ENCODE data around the gene ANKRD55.
A peak's percentile ranks its signal among the peaks of the same experiment; 100 is the strongest.
"Not testable (repeated sequence)": the region's sequence is repeated elsewhere in the genome, so short reads cannot be mapped to it uniquely, and the experiment has no call there.

The ANKRD55 gene

GRCh38 chr5:56253126-56253525, 20.0 kb upstream of the ANKRD55 start:
- DNase-seq (ENCODE audit: low read depth): no peak

DNA sequence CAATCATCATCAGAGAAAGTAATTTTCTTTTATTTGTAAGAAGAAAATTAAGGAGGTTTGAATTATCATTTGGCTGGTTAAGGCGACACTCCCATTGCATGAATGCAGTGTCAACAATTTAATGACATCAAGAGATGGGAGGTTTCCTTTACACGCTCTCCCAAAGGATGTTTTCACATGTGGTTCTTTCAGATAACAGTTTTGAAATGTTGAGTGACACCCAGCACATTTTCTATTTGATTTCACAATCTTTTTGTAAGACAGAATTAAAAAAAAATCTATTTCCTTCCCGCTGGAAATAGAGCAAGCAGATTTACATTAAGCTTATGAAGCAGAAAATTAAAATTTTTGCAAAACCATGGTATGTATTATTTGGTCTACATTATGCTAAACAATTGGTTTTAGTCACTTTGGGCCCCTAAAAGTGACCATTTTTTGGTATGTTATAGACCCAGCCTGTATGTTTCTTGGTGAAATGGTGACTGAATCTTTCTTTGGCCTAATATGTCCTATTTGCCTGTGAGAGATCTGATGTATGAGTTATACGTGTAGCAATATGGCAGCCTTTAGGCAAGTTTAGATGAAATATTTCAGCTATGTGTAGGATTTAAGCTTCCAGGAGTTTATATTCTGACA, 18.9 kb upstream of the ANKRD55 start:
- DNase-seq (ENCODE audit: low read depth): no peak

DNA sequence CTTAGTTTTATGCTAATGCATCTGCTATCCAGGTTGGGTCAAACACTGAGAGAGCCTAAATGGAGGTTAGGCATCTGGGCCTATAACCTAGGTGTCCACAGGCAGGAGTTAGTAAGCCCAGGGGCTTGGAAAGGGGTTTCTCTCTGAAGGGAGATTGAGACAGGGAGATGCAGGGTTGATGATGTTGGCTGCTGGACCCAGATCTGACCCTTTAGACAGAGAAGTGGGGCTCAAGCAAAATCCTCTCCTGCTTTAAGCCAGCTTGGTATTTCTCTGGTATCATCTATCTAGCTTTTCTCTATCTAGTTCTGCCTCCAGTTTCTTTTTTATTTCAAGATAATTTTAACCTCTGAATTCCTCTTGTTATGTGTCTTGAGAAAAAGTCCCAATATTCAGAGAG, 18.3 kb upstream of the ANKRD55 start:
- no peak for DNase-seq (ENCODE audit: low read depth)

GRCh38 chr5:56250011-56250410, 16.9 kb upstream of the ANKRD55 start:
- DNase-seq (ENCODE audit: low read depth): no peak

DNA sequence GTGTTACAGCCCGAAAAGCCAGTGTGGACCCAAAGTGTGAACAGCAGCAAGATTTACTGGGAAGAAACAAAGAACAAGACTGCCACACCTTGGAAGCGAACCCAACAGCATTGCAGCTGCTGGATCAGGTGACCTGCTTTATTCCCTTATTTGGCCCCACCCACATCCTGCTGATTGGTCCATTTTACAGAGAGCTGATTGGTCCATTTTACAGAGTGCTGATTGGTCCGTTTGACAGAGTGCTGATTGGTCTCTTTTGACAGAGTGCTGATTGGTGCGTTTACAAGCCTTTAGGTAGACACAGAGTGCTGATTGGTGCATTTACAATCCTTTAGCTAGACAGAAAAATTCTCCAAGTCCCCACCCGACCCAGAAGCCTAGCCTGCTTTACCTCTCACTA, 16.0 kb upstream of the ANKRD55 start:
- DNase-seq (ENCODE audit: low read depth): not testable (repeated sequence)

GRCh38 chr5:56247592-56247991, 14.5 kb upstream of the ANKRD55 start:
- no peak for DNase-seq (ENCODE audit: low read depth)

- DNase-seq (ENCODE audit: low read depth): no peak
Measured at GRCh38 chr5:56246769-56247168, 13.6 kb upstream of the ANKRD55 start.

DNA sequence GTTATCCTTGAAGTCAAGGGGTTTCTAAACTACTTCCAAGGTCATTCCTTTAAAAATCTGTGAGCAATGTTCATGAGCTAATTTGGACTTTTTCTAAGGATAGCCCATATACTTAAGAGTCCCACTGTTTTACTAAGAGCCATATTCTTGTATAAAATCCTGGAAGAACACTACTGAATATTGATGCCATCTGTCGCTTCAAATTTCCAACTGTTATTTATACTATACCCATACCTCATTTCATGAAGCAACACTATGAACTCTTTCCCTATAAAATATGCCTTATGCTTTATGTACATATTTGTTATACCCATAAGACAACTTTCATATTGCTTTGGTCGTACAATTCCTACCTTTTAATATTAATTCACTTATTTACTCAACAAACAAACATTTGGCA, 12.4 kb upstream of the ANKRD55 start:
- DNase-seq (ENCODE audit: low read depth): no peak

DNA sequence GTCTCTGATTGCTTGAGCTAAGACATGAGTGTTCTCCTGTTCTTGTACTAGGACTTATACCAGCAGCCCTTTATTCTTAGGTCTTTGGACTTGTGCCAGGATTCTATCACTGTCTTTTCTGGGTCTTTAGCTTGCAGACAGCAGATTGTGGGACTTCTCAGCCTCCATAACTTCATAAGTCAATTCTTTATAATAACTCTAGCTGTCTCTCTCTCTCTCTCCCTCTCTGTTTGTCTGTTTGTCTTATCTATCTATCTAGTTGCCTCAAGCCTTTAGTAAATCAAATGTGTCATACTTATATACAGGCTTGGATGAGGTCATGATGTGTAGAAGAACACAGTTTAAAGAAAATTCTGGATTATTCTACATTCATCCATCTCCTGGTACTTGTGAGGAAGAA, 11.5 kb upstream of the ANKRD55 start:
- DNase-seq (ENCODE audit: low read depth): no peak

DNA sequence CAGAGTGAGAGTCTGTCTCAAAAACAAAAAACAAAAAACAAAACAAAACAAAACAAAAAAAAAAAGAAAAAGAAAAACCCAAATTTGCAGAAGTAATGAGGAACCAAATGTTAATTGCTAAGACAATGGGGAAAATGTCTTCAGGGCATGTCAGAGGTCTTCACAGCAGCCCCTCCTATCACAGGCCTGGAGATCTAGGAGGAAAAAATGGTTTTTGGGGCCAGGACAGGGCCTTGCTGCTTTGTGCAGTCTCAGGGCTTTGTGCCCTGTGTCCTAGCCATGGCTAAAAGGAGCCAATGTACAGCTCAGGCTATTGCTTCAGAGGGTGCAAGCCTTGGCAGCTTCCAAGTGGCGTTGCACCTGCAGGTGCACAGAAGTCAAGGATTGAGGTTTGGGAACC, 9.1 kb upstream of the ANKRD55 start:
- not testable (repeated sequence) for DNase-seq (ENCODE audit: low read depth)

DNA sequence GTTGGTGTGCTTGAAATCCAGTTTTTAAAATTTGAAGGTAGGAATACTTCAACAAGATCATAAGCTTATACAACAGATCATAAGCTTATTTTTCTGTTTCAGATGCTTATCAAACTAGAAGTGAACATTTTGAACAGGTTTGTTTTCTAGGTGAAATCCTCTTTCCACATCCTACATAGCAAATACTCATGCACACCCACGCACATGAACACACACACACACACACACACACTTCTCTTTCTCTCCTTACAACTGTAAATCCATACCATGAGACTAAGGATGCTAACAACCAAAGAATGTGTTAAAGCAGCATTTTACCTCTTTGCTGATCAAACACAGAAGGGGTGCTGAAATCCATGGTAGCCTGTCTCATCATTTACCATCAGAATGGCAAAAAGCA, 592 bp downstream of the ANKRD55 start:
- DNase-seq (ENCODE audit: low read depth): no peak

DNA sequence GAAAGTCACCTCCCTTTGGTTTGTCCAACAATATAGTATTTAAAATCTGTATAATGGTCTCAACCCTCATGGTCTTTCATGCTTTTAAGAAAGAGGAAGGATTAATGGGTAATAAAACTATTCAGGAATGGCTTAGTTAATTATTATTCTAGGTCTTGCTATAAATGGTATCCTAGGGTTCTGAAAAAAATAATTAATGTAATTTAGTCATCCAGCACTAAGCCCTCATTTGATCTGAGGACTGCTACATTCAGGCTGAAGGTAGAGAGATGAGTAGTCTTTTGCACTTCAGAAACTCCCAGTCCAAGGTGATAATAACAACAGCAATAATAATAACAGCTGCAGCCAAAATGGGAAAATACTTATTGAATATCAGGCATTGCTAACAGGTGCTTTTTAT, 2.6 kb downstream of the ANKRD55 start:
- DNase-seq (ENCODE audit: low read depth): no peak

DNA sequence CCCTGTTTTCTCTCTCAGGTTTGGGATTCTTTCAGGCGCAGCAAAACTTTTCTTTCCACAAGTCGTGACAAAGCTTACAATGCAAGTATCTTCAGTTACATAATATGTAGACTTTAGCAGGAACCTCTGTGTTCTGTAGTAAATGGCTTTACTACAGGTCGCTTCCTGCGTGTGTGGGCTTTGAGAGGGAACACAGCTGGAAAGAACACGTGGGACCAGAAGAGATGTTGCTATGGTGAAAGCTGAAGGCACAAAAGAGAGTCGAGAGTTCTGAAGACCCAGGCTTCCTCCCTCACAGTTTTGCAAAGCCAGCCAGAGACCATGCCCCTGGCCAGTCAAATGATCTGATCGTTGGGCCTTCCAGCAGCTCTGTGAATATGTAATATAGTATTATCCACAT, 4.0 kb downstream of the ANKRD55 start:
- no peak for DNase-seq (ENCODE audit: low read depth)

GRCh38 chr5:56228631-56229030, 4.5 kb downstream of the ANKRD55 start:
- no peak for DNase-seq (ENCODE audit: low read depth)

DNA sequence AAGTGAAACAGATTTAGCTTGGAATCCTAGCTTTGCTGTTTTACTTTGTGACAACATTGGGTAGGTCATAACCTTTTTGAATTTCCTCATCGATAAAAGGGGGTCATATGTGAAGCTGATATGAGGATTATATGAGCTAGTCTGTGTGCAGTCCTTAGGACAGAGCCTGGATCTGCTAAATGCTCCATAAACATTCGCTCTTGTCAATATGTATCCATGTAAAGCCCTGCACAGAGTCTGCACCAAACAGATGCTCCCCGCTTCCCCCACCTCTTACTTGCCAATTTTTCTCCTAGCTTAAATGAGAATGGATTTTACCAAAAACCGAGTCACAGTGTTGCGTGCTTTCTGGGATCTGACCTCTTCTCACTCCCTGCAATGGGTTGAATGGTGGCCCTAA, 5.4 kb downstream of the ANKRD55 start:
- no peak for DNase-seq (ENCODE audit: low read depth)

DNA sequence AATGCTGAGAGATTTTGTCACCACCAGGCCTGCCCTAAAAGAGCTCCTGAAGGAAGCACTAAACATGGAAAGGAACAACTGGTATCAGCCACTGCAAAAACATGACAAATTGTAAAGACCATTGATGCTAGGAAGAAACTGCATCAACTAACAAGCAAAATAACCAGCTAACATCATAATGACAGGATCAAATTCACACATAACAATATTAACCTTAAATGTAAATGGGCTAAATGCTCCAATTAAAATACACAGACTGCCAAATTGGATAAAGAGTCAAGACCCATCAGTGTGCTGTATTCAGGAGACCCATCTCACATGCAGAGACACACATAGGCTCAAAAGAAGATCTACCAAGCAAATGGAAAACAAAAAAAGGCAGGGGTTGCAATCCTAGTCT, 9.8 kb downstream of the ANKRD55 start:
- DNase-seq (ENCODE audit: low read depth): not testable (repeated sequence)

- DNase-seq (ENCODE audit: low read depth): not testable (repeated sequence)
Measured at GRCh38 chr5:56221601-56222000, 11.5 kb downstream of the ANKRD55 start.

DNA sequence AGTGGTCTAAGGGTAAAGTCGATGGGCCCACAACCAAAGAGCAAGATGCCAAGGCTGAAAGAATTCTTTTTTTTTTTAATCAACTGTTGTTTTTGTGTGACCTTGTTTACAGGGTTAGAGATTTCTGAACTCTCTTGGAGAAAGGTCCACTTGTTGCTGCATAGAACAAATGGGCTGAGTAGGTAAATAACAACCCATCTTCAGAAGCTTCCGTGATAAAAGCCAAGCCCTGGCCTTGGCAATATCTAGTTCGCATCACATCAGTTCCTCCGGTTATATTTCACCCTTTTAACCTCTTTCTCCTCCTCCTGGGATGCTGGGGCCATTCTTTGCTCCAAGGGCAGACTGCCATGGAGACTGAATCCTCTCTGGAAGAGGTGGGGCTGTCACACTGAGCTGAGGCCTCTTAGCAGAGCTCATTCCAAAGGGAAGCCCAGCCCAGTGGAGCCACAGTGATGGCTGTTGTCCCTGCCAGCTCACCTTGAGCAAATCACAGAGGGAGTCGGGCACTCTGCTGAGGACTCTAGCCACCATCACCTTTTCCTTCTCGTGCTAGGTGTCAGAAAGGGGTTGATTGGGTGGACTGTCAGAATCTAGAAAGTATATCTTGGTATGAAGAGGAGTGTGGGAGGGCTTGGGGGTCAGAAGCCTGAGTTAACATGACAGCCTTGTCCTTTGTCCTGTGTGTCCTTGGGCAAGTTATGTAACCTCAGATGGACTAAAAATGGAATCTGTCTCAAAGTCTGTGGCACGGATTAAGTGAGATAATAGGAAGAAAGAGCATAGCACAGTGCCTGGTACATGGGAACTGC, 17.9 kb downstream of the ANKRD55 start:
- DNase-seq (ENCODE audit: low read depth): no peak

DNA sequence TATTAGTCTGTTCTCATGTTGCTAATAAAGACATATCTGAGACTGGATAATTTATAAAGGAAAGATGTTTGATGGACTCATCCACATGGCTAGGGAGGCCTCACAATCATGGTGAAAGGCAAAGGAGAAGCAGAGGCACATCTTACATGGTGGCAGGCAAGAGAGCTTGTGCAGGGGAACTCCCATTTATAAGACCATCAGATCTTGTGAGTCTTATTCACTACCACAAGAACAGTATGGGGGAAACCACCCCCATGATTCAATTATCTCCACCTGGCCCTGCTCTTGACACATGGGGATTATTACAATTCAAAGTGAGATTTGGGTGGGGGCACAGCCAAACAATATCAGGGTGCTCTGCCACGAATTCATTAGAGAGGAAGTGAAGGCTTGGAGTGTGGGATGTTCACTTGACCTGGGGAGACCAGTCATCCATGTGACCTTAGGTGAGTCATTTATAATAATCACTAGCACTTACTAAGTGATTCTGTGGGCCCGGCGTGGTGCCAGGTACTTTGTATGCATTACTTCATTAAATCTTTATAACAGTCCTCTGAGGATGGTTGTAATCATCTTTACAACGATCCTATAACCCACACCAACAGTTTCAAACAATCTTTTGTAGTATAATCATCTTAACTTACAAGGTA, 19.1 kb downstream of the ANKRD55 start:
- not testable (repeated sequence) for DNase-seq (ENCODE audit: low read depth)

- DNase-seq (ENCODE audit: low read depth): no peak
Measured at GRCh38 chr5:56212130-56212879, 20.8 kb downstream of the ANKRD55 start.

GRCh38 chr5:56211298-56211865, 21.7 kb downstream of the ANKRD55 start:
- DNase-seq (ENCODE audit: low read depth): peak; percentile 92

GRCh38 chr5:56208681-56209080, 24.4 kb downstream of the ANKRD55 start:
- no peak for DNase-seq (ENCODE audit: low read depth)

All from non-pigmented ciliary epithelial cell (primary cell).